H1 (cell line): ENCODE results near the gene CCDC106. TPM values are rescaled to one million over a fixed set of nuclear protein-coding genes. Genes with fewer than 3 reads are reported as not detected.

ENCODE experiments used
- CTCF ChIA-PET: fragments of 300-600 bp; sonication (Branson Sonifier 250); formaldehyde crosslinking; loops from one replicate; lab custom pipeline; 2021; ENCODE audit not compliant: partially characterized antibody; lab: Charles Lee
- POLR2A ChIA-PET: fragments of 300-600 bp; sonication (Branson Sonifier 250); formaldehyde crosslinking; loops from one replicate; lab custom pipeline; 2021; ENCODE audit warnings: inconsistent platforms; ENCODE audit not compliant: partially characterized antibody; lab: Charles Lee
- DNase-seq, 2 experiments: peaks; one replicate each; pipeline versions ENCODE4 v3.0.0 to v3.0.0-alpha.2; 2010 to 2022; ENCODE audit warnings: low spot score in 2 of 2, low read depth in 1 of 2, mixed read lengths in 1 of 2
- FAIRE-seq: peaks from 2 replicates; lab custom pipeline; 2011; peaks lifted over from hg19 to GRCh38; lab: Jason Lieb, UNC
- H2AFZ ChIP-seq: 2 replicates; pipeline ENCODE4 v1.8.1; 2012; ENCODE audit warnings: low read length, inconsistent platforms
- H2AK5ac ChIP-seq: 2 replicates; pipeline ENCODE4 v1.6.1; 2013; ENCODE audit warnings: low read depth, low read length
- H2BK120ac ChIP-seq: replicated peaks from 2 replicates; pipeline ENCODE3; 2013; ENCODE audit warnings: low read depth, low read length, inconsistent platforms
- H2BK12ac ChIP-seq: 2 replicates; pipeline ENCODE4 v1.6.1; 2013; ENCODE audit warnings: low read depth, low read length
- H2BK15ac ChIP-seq: 2 replicates; pipeline ENCODE4 v1.6.1; 2013; ENCODE audit warnings: low read length
- H2BK20ac ChIP-seq: 2 replicates; pipeline ENCODE4 v1.6.1; 2013; ENCODE audit warnings: low read length
- H2BK5ac ChIP-seq: 2 replicates; pipeline ENCODE4 v1.6.1; 2013; ENCODE audit warnings: low read depth, low read length
- H3K14ac ChIP-seq: 2 replicates; pipeline ENCODE4 v1.6.1; 2013; ENCODE audit warnings: inconsistent platforms; ENCODE audit not compliant: insufficient read length
- H3K18ac ChIP-seq: 2 replicates; pipeline ENCODE4 v1.6.1; 2013; ENCODE audit warnings: low read length; ENCODE audit errors: extremely low read depth
- H3K23ac ChIP-seq: 2 replicates; pipeline ENCODE4 v1.6.1; 2013; ENCODE audit warnings: inconsistent platforms; ENCODE audit not compliant: insufficient read length
- H3K23me2 ChIP-seq: 2 replicates; pipeline ENCODE4 v1.6.1; 2013; ENCODE audit warnings: low read depth, low read length
- H3K27ac ChIP-seq: 2 replicates; pipeline ENCODE4 v1.6.1; 2011; ENCODE audit warnings: low read depth, low read length, inconsistent platforms
- H3K27me3 ChIP-seq, 4 experiments: replicated peaks in 1 of 4; 1 replicate in 1 of 4; 2 replicates in 3 of 4; pipeline versions ENCODE4 v1.6.1 to v1.8.1; 2011 to 2013; ENCODE audit warnings: low read length in 3 of 4, mild to moderate bottlenecking in 3 of 4, inconsistent platforms in 2 of 4, mixed read lengths in 2 of 4, moderate library complexity in 1 of 4; ENCODE audit not compliant: control insufficient read depth in 3 of 4, insufficient read depth in 3 of 4; ENCODE audit errors: extremely low read depth in 1 of 4
- H3K36me3 ChIP-seq, 4 experiments: 2 replicates each; pipeline versions ENCODE4 v1.6.1 to v1.8.1; 2011 to 2013; ENCODE audit warnings: mild to moderate bottlenecking in 4 of 4, low read length in 3 of 4, moderate library complexity in 2 of 4, control low read depth in 1 of 4, inconsistent platforms in 1 of 4; ENCODE audit not compliant: insufficient read depth in 4 of 4, control insufficient read depth in 2 of 4
- H3K4ac ChIP-seq: replicated peaks from 2 replicates; pipeline ENCODE3; 2013; ENCODE audit warnings: low read length, low read depth, mixed read lengths, inconsistent platforms; ENCODE audit not compliant: insufficient read length
- H3K4me1 ChIP-seq, 4 experiments: replicated peaks in 1 of 4; 1 replicate in 1 of 4; 2 replicates in 3 of 4; pipeline versions ENCODE4 v1.6.1 to v1.8.1; 2011 to 2013; ENCODE audit warnings: low read length in 3 of 4, inconsistent platforms in 2 of 4, mixed read lengths in 1 of 4; ENCODE audit not compliant: insufficient read depth in 4 of 4, control insufficient read depth in 3 of 4
- H3K4me2 ChIP-seq, 2 experiments: 2 replicates each; pipeline versions ENCODE4 v1.6.1 to v1.8.1; 2011 to 2013; ENCODE audit warnings: low read depth in 2 of 2, low read length in 2 of 2, control low read depth in 1 of 2, inconsistent platforms in 1 of 2, mild to moderate bottlenecking in 1 of 2; ENCODE audit not compliant: insufficient read depth in 1 of 2
- H3K4me3 ChIP-seq, 4 experiments: fragments of 200-600, 300-600 bp in 1 of 4; sonication (generic), shearing (Covaris generic), sonication (Bioruptor Twin) in 1 of 4; 2 replicates each; pipeline versions ENCODE4 v1.5.1 to v1.8.1; 2011 to 2016; ENCODE audit warnings: low read length in 4 of 4, low read depth in 3 of 4, control low read depth in 2 of 4, inconsistent platforms in 2 of 4, mild to moderate bottlenecking in 2 of 4, mixed read lengths in 1 of 4, moderate library complexity in 1 of 4; ENCODE audit not compliant: insufficient read depth in 2 of 4; ENCODE audit errors: extremely low read depth in 1 of 4
- H3K56ac ChIP-seq: replicated peaks from 2 replicates; pipeline ENCODE3; 2013; ENCODE audit warnings: low read depth, mild to moderate bottlenecking, mixed read lengths, low read length, inconsistent platforms; ENCODE audit not compliant: insufficient read length
- H3K79me1 ChIP-seq: 2 replicates; pipeline ENCODE4 v1.6.1; 2013; ENCODE audit warnings: low read depth, low read length, control low read depth
- H3K79me2 ChIP-seq, 2 experiments: 2 replicates each; pipeline versions ENCODE4 v1.6.1 to v1.8.1; 2012 to 2013; ENCODE audit warnings: low read length in 2 of 2, mild to moderate bottlenecking in 2 of 2, inconsistent platforms in 1 of 2; ENCODE audit not compliant: insufficient read depth in 2 of 2, control insufficient read depth in 1 of 2
- H3K9ac ChIP-seq, 4 experiments: replicated peaks in 1 of 4; 1 replicate in 1 of 4; 2 replicates in 3 of 4; pipeline versions ENCODE4 v1.6.1 to v1.8.1; 2011 to 2013; ENCODE audit warnings: low read depth in 3 of 4, low read length in 3 of 4, control low read depth in 2 of 4, mild to moderate bottlenecking in 2 of 4, moderate library complexity in 2 of 4, inconsistent platforms in 1 of 4; ENCODE audit errors: extremely low read depth in 1 of 4
- H3K9me3 ChIP-seq, 2 experiments: 2 replicates each; pipeline versions ENCODE4 v1.6.1 to v1.8.1; 2012 to 2013; ENCODE audit warnings: mild to moderate bottlenecking in 2 of 2, moderate library complexity in 2 of 2, control low read depth in 1 of 2, inconsistent platforms in 1 of 2, low read depth in 1 of 2, low read length in 1 of 2, mixed read lengths in 1 of 2; ENCODE audit not compliant: insufficient read depth in 2 of 2
- H4K20me1 ChIP-seq, 2 experiments: replicated peaks in 1 of 2; 2 replicates each; pipeline versions ENCODE3 to v1.8.1; 2011 to 2013; ENCODE audit warnings: inconsistent platforms in 2 of 2, low read length in 2 of 2, mild to moderate bottlenecking in 1 of 2; ENCODE audit not compliant: insufficient read depth in 2 of 2, control insufficient read depth in 1 of 2
- H4K5ac ChIP-seq: 2 replicates; pipeline ENCODE4 v1.6.1; 2013; ENCODE audit warnings: low read length, low read depth, mixed read lengths, inconsistent platforms; ENCODE audit not compliant: insufficient read length
- H4K8ac ChIP-seq: 2 replicates; pipeline ENCODE4 v1.8.0; 2013; ENCODE audit warnings: mild to moderate bottlenecking, moderate library complexity, low read length, inconsistent platforms; ENCODE audit not compliant: insufficient read depth; ENCODE audit errors: extremely low read depth
- H4K91ac ChIP-seq: replicated peaks from 2 replicates; pipeline ENCODE3; 2013; ENCODE audit warnings: low read length, mixed read lengths, inconsistent platforms; ENCODE audit not compliant: insufficient read length
- CHD1 ChIP-seq: IDR thresholded peaks from 2 replicates; pipeline ENCODE4 v1.6.1; 2012; ENCODE audit warnings: low read depth, low read length, improper control_type of control experiment
- CHD2 ChIP-seq: IDR thresholded peaks from 2 replicates; pipeline ENCODE4 v1.6.1; 2012; ENCODE audit warnings: low read length, improper control_type of control experiment
- JUN ChIP-seq: IDR thresholded peaks from 2 replicates; pipeline ENCODE4 v1.6.1; 2011; ENCODE audit warnings: low read depth, mild to moderate bottlenecking, improper control_type of control experiment, low read length
- KDM1A ChIP-seq: fragments of 200-600, 300-600 bp; sonication (generic); IDR thresholded peaks from 2 replicates; pipeline ENCODE4 v1.7.1; 2016; ENCODE audit warnings: mild to moderate bottlenecking, low read length, borderline replicate concordance
- KDM5A ChIP-seq: fragments of 200-600 bp; IDR thresholded peaks from 2 replicates; pipeline ENCODE4 v1.7.1; 2012; ENCODE audit warnings: mild to moderate bottlenecking, low read length, inconsistent platforms, mixed read lengths
- MAX ChIP-seq: IDR thresholded peaks from 2 replicates; pipeline ENCODE4 v1.6.1; 2012; ENCODE audit warnings: inconsistent platforms
- PHF8 ChIP-seq: fragments of 200-600 bp; sonication (generic); conservative IDR thresholded peaks from 2 replicates; pipeline ENCODE4 v1.7.1; 2012; ENCODE audit warnings: low read depth, mild to moderate bottlenecking, inconsistent platforms, low read length, moderate library complexity
- RBBP5 ChIP-seq: IDR thresholded peaks from 2 replicates; pipeline ENCODE4 v1.7.1; 2012; ENCODE audit warnings: low read depth, mild to moderate bottlenecking, inconsistent platforms, low read length, moderate library complexity, borderline replicate concordance
- RXRA ChIP-seq: IDR thresholded peaks from 2 replicates; pipeline ENCODE4 v1.6.1; 2011; ENCODE audit warnings: low read depth, mild to moderate bottlenecking, low read length, moderate library complexity; ENCODE audit not compliant: insufficient read depth
- SAP30 ChIP-seq: fragments of 300-600 bp; sonication (generic); IDR thresholded peaks from 2 replicates; pipeline ENCODE4 v1.7.1; 2012; ENCODE audit warnings: low read length, moderate library complexity, mild to moderate bottlenecking, inconsistent platforms; ENCODE audit not compliant: insufficient read depth, insufficient replicate concordance
- SRF ChIP-seq: IDR thresholded peaks from 2 replicates; pipeline ENCODE4 v1.6.1; 2011; ENCODE audit warnings: mild to moderate bottlenecking, low read depth, low read length, moderate library complexity
- TCF12 ChIP-seq: IDR thresholded peaks from 2 replicates; pipeline ENCODE4 v1.6.1; 2011; ENCODE audit warnings: low read depth, mild to moderate bottlenecking, low read length
- TEAD4 ChIP-seq: IDR thresholded peaks from 2 replicates; pipeline ENCODE4 v1.6.1; 2012; ENCODE audit warnings: low read depth, low read length, inconsistent platforms, mixed read lengths
- YY1 ChIP-seq: IDR thresholded peaks from 2 replicates; pipeline ENCODE4 v1.6.1; 2011; ENCODE audit warnings: low read depth, mild to moderate bottlenecking, low read length
- WGBS, 2 experiments: shearing (Covaris generic) in 1 of 2; methylation state at CpG; one replicate each; pipeline versions ENCODE4 v1.1.6 to v1.1.7; 2013 to 2015; ENCODE audit warnings: low lambda C conversion rate in 2 of 2, mixed read lengths in 2 of 2, inconsistent platforms in 1 of 2, low coverage in 1 of 2, missing lambda C conversion rate in 1 of 2; ENCODE audit not compliant: insufficient replicate concordance in 2 of 2, insufficient coverage in 1 of 2, insufficient read length in 1 of 2; ENCODE audit errors: extremely low coverage in 1 of 2, missing lambda C conversion rate in 1 of 2; 5-methylcytosine and 5-hydroxymethylcytosine counted together
- polyA plus RNA-seq, 7 experiments: library from polyadenylated mRNA; depleted of rRNA in 3 of 7; stranded (reverse) in 5 of 7; unstranded in 2 of 7; fragments of >200 nt in 5 of 7; fragments of 200-250 nt in 2 of 7; gene quantifications; 1 replicate in 5 of 7; 2 replicates in 1 of 7; 4 replicates in 1 of 7; pipeline versions ENCODE4 v1.2.1 to v1.2.3, GENCODE V29; 2011 to 2013; ENCODE audit warnings: missing spikeins in 2 of 7, mixed read lengths in 2 of 7
- total RNA-seq: library from RNA; stranded (reverse); fragmentation: NEBNext Ultra II Directional; extraction: Animal tissue kit (Norgen Biotek cat#: 25700); gene quantifications from 2 replicates; pipeline ENCODE4 v1.2.1, GENCODE V29; 2021

The CCDC106 gene
- total and polyA plus RNA-seq, 2 of the 8 experiments (the other 6 are each of a cell fraction or from before 2014, with no cell fraction given): 12.0 to 20.1 TPM

- H3K23ac ChIP-seq: no peak overlapping the region
- no peak for FAIRE-seq
- no peaks in the 10 kb centered on the region for H3K79me2 ChIP-seq
- H2BK120ac ChIP-seq: no peak overlapping the region
- no peak overlapping the region for H3K4ac ChIP-seq
- no peak overlapping the region for H2BK20ac ChIP-seq
- no peak overlapping the region for H4K91ac ChIP-seq
- H2BK12ac ChIP-seq: no peak overlapping the region
- ChIA-PET POLR2A (interaction anchor here (0.7 to 1.6 kb wide), 5 partner anchors 8 to 631 kb away, joined by 3 to 5 read pairs (median 3); no protein-coding TSS in a partner anchor), CTCF (interaction anchor here (0.6 to 3.2 kb wide), 3 partner anchors 10 to 1733 kb away, joined by 3 to 12 read pairs (median 4); no protein-coding TSS in a partner anchor)
- H3K18ac ChIP-seq: no peak overlapping the region
- H2BK15ac ChIP-seq: no peak overlapping the region
- H4K8ac ChIP-seq: no peak overlapping the region
- no peak for DNase-seq
- H2AK5ac ChIP-seq: no peak overlapping the region
- H2BK5ac ChIP-seq: no peak overlapping the region
- H3K27me3 ChIP-seq: no peaks in the 10 kb centered on the region
- no peak overlapping the region for H3K56ac ChIP-seq
- H4K20me1 ChIP-seq: peaks cover 0 to 16% of the 10 kb centered on the region in 2 experiments
- H3K4me2 ChIP-seq: no peak overlapping the region
- no peak overlapping the region for H4K5ac ChIP-seq
- no peak overlapping the region for H3K14ac ChIP-seq
- H3K4me3 ChIP-seq: no peak overlapping the region
- H3K27ac ChIP-seq: no peak overlapping the region
- peaks cover 4 to 48% (median 23%) of the 10 kb centered on the region in 4 experiments; a peak in 7 of 8 replicates for H3K36me3 ChIP-seq
- no peak overlapping the region for H3K9ac ChIP-seq
- H3K4me1 ChIP-seq: no peaks in the 10 kb centered on the region
- no peak overlapping the region for H2AFZ ChIP-seq
- H3K23me2 ChIP-seq: no peaks in the 10 kb centered on the region
- H3K9me3 ChIP-seq: no peaks in the 10 kb centered on the region
- H3K79me1 ChIP-seq: no peaks in the 10 kb centered on the region; the same call in 1 of the 2 replicates
- WGBS, 2 experiments: 96% methylated on average over 20 of the region's 20 CpGs; no CpG with 5 or more reads in 1 of the 2 experiments
- no peak for TF ChIP-seq CHD1
- no peak for TF ChIP-seq KDM5A
- no peak for TF ChIP-seq CHD2
- no peak for TF ChIP-seq TEAD4
- TF ChIP-seq KDM1A: no peak
- TF ChIP-seq TCF12: no peak
- no peak for TF ChIP-seq SAP30
- TF ChIP-seq SRF: no peak
- no peak for TF ChIP-seq PHF8
- no peak for TF ChIP-seq RBBP5
- no peak for TF ChIP-seq RXRA
- TF ChIP-seq YY1: no peak
- TF ChIP-seq JUN: no peak
- no peak for TF ChIP-seq MAX
Observed at GRCh38 chr19:55693336-55693974, 45.4 kb downstream of the CCDC106 start.
